Transverse colon (tissue), 4 donors: ENCODE results near the gene RHOF.

Experiments
- EP300 ChIP-seq: sonication (generic); formaldehyde crosslinking; IDR thresholded peaks from one replicate; pipeline ENCODE4 v1.6.1; 2017; ENCODE audit warnings: antibody characterized with exemption, low read depth
- POLR2AphosphoS5 ChIP-seq, 3 donors: sonication (generic); formaldehyde crosslinking; IDR thresholded peaks; one replicate each; pipeline ENCODE4 v1.6.1; 2016; ENCODE audit warnings: antibody characterized with exemption in 3 of 3
- TF ChIP-seq, protein P1 (sequence below), 5 experiments: fragments of 200-600 bp in 3 of 5; fragments of 450-650 bp in 2 of 5; sonication (generic) in 3 of 5; IDR thresholded peaks; 1 replicate in 2 of 5; 2 replicates in 3 of 5; pipeline ENCODE4 v1.5.1; 2016 to 2017; ENCODE audit warnings: antibody characterized with exemption in 5 of 5, inconsistent platforms in 3 of 5, mild to moderate bottlenecking in 2 of 5, moderate library complexity in 1 of 5

DNA sequence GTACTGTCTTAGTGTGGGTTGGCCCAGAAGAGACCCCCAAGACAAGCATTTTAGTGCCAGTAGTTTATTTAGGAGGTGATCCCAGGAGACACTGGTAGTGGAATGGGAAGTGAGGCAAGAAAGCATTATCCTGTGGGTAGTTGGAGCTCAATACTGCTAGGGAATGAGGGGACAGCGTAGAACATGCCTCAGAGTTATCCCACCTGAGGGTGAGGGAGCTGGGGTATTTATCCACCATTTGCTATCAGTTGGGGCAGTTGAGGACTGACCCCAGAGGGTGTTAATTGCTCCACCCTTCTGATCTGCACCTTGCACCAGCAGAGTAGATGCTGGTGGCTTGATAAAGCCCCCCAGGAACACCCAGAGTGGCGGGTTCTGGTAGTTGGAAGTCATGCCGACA is 37.9 kb downstream of the RHOF start:
- TF ChIP-seq, protein P1, sequence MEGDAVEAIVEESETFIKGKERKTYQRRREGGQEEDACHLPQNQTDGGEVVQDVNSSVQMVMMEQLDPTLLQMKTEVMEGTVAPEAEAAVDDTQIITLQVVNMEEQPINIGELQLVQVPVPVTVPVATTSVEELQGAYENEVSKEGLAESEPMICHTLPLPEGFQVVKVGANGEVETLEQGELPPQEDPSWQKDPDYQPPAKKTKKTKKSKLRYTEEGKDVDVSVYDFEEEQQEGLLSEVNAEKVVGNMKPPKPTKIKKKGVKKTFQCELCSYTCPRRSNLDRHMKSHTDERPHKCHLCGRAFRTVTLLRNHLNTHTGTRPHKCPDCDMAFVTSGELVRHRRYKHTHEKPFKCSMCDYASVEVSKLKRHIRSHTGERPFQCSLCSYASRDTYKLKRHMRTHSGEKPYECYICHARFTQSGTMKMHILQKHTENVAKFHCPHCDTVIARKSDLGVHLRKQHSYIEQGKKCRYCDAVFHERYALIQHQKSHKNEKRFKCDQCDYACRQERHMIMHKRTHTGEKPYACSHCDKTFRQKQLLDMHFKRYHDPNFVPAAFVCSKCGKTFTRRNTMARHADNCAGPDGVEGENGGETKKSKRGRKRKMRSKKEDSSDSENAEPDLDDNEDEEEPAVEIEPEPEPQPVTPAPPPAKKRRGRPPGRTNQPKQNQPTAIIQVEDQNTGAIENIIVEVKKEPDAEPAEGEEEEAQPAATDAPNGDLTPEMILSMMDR (IDR thresholded peaks at IDR 0.05): no peak
- TF ChIP-seq POLR2AphosphoS5 (IDR thresholded peaks at IDR 0.05) (no peak), EP300 (no peak)
